Heart left ventricle (tissue), 13 donors: ENCODE data around the gene SLC35F3.

Experiments used
- CTCF ChIP-seq, 12 donors: fragments of 200-600 bp; sonication (generic) in 4 of 12; IDR thresholded peaks; one replicate each; pipeline versions ENCODE4 v1.5.0 to v1.8.0; 2018 to 2022; ENCODE audit warnings: antibody characterized with exemption in 12 of 12, mild to moderate bottlenecking in 5 of 12
- POLR2A ChIP-seq, 2 donors: fragments of 450-650 bp; IDR thresholded peaks; one replicate each; pipeline ENCODE4 v1.6.1; 2017; ENCODE audit warnings: antibody characterized with exemption in 2 of 2, mild to moderate bottlenecking in 2 of 2, moderate library complexity in 2 of 2
- donor health status: ischemic (EF 13 %, LVEDD 7.1; RV severe dilation, severe dysfunction).
- donor health status: DM: no; HTN: yes; CAD: no.
- donor health status: DM: no; HTN: no; CAD: no.
- donor health status: ischemic (EF 25% LVEDD 6.9; RV normal size, moderate dysfunction).
- donor health status: ischemic (EF 25% LVEDD 5.7; RV mildly dilated, moderate dysfunction).
- donor health status: ischemic (EF 35%, LVEDD 5.7; RV mildly dilated, moderate dysfunction).
- donor health status: nonischemic (EF 11% LVEDD 7.7; RV severe dilation, severe dysfunction).
- donor health status: DM: yes; HTN: yes; CAD: no.
- donor health status: PGD.
- donor health status: ischemic (EF 29% LVEDD 5.4; RV normal size, mild dysfunction).
- donor health status: nonischemic (EF 23%, LVEDD 6.1; RV moderate dilation, normal function).

DNA sequence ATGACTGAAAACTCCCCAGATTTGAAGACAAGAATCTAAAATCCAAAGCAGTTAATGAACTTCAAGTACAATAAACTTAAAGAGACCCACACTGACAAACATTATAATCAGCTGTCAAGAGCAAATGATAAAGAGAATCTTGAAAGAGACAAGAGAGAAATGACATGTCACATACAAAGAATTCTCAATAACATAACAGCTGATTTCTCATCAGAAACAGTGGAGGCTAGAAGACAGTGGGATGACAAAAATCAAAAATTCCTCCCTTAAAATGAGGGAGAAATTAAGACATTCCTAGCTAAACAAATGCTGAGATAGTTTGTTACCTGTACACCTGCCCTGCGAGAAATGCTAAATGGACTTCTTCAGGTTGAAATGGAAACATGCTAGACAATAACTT lies 432.8 kb downstream of the SLC35F3 start:
- no peak for TF ChIP-seq CTCF (IDR thresholded peaks at IDR 0.05)
- no peak for TF ChIP-seq POLR2A (IDR thresholded peaks at IDR 0.05)
